Bone marrow (tissue), 2 donors: Measurements from ENCODE around the gene CENPQ.

ENCODE experiments used
- DNase-seq, 2 donors: peaks; one replicate each; lab custom pipeline; 2025; lab: John Stamatoyannopoulos, UW

CENPQ gene

GRCh38 chr6:49541936-49542335 lies 78.8 kb downstream of the CENPQ start:
- DNase-seq, result no peak
